Suprapubic skin (tissue), 4 donors: Measurements from ENCODE around the gene SLC41A2. TPM values are rescaled to one million over a fixed set of nuclear protein-coding genes. Genes with fewer than 3 reads are reported as not detected.

Experiments used
- DNase-seq, 2 donors: peaks; one replicate each; pipeline ENCODE4 v3.0.0-alpha.2; 2019; ENCODE audit warnings: low spot score in 2 of 2
- H3K27ac ChIP-seq: fragments of 200-600 bp; sonication (generic); one replicate; pipeline ENCODE4 v1.5.1; 2019
- H3K27me3 ChIP-seq: fragments of 200-600 bp; sonication (generic); one replicate; pipeline ENCODE4 v1.5.1; 2019
- H3K36me3 ChIP-seq: fragments of 200-600 bp; sonication (generic); one replicate; pipeline ENCODE4 v1.5.1; 2019
- H3K4me1 ChIP-seq: fragments of 200-600 bp; sonication (generic); one replicate; pipeline ENCODE4 v1.5.1; 2019
- H3K4me3 ChIP-seq: fragments of 200-600 bp; sonication (generic); one replicate; pipeline ENCODE4 v1.5.1; 2019; ENCODE audit warnings: mild to moderate bottlenecking
- H3K9me3 ChIP-seq: fragments of 200-600 bp; sonication (generic); one replicate; pipeline ENCODE4 v1.5.1; 2019
- EP300 ChIP-seq: sonication (generic); formaldehyde crosslinking; IDR thresholded peaks from one replicate; pipeline ENCODE4 v1.6.1; 2017; ENCODE audit warnings: antibody characterized with exemption
- POLR2A ChIP-seq, 2 donors: fragments of 450-650 bp; IDR thresholded peaks; one replicate each; pipeline ENCODE4 v1.6.1; 2017; ENCODE audit warnings: antibody characterized with exemption in 2 of 2, mild to moderate bottlenecking in 2 of 2, moderate library complexity in 2 of 2
- POLR2AphosphoS5 ChIP-seq, 3 donors: sonication (generic); formaldehyde crosslinking; IDR thresholded peaks; one replicate each; pipeline ENCODE4 v1.6.1; 2017; ENCODE audit warnings: antibody characterized with exemption in 3 of 3
- WGBS: methylation state at CpG from one replicate; pipeline ENCODE4 v1.1.5; 2018; 5-methylcytosine and 5-hydroxymethylcytosine counted together
- total RNA-seq, 4 donors: library from RNA; depleted of rRNA; stranded (reverse); fragments of >200 nt; gene quantifications; one replicate each; pipeline ENCODE4 v1.1.0, GENCODE V29; 2016
- TF ChIP-seq, protein P1 (sequence below), 2 donors: fragments of 200-600 bp in 1 of 2; fragments of 450-650 bp in 1 of 2; sonication (generic) in 1 of 2; IDR thresholded peaks; one replicate each; pipeline ENCODE4 v1.5.1; 2016 to 2019; ENCODE audit warnings: antibody characterized with exemption in 2 of 2, mild to moderate bottlenecking in 1 of 2, moderate library complexity in 1 of 2

Gene SLC41A2
- total RNA-seq, 4 donors from 2014 or later: 1.8 to 14.6 (median 6.6) TPM

DNA sequence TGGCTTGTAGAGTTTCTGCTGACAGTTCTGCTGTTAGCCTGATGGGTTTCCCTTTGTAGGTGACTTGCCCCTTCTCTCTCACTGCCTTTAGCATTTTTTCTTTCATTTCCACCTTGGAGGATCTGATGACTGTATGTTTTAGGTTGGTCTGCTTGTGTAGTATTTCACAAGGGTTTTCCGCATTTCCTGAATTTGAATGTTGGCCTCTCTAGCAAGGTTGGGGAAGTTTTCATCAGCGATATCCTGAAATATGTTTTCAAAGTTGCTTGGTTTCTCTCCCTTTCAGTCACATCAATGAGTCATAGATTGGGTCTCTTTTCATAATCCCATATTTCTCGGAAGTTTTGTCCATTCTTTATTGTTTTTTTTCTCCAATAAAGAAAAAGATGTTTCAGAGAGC, 39.5 kb upstream of the SLC41A2 start:
- no peak overlapping the region for H3K27ac ChIP-seq
- H3K27me3 ChIP-seq: no peaks in the 10 kb centered on the region
- TF ChIP-seq POLR2AphosphoS5 (IDR thresholded peaks at IDR 0.05) (no peak), POLR2A (IDR thresholded peaks at IDR 0.05) (no peak), EP300 (no peak)
- TF ChIP-seq, protein P1, sequence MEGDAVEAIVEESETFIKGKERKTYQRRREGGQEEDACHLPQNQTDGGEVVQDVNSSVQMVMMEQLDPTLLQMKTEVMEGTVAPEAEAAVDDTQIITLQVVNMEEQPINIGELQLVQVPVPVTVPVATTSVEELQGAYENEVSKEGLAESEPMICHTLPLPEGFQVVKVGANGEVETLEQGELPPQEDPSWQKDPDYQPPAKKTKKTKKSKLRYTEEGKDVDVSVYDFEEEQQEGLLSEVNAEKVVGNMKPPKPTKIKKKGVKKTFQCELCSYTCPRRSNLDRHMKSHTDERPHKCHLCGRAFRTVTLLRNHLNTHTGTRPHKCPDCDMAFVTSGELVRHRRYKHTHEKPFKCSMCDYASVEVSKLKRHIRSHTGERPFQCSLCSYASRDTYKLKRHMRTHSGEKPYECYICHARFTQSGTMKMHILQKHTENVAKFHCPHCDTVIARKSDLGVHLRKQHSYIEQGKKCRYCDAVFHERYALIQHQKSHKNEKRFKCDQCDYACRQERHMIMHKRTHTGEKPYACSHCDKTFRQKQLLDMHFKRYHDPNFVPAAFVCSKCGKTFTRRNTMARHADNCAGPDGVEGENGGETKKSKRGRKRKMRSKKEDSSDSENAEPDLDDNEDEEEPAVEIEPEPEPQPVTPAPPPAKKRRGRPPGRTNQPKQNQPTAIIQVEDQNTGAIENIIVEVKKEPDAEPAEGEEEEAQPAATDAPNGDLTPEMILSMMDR (IDR thresholded peaks at IDR 0.05): no peak
- peaks cover 75% of the 10 kb centered on the region for H3K36me3 ChIP-seq
- 86% methylated on average over 3 of the region's 3 CpGs for whole genome bisulfite sequencing
- no peak overlapping the region for H3K4me3 ChIP-seq
- no peaks in the 10 kb centered on the region for H3K9me3 ChIP-seq
- no peaks in the 10 kb centered on the region for H3K4me1 ChIP-seq
- DNase-seq: no peak

DNA sequence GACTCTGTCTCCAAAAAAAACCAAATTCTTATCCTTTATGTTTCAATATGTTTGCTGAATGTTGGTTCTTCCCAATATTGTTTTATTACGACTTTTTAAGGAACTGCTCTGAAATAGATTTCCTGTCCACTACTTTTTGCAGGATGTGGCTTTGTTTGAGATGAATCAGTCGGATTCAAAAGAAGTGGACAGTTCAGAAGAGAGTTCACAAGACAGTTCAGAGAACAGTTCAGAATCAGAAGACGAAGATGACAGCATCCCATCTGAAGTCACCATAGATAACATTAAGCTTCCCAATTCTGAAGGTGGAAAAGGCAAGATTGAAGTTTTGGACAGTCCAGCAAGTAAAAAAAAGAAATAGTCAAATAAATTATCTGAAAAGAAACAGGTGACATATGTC, 36.2 kb upstream of the SLC41A2 start:
- H3K4me3 ChIP-seq: no peak overlapping the region
- H3K4me1 ChIP-seq: no peaks in the 10 kb centered on the region
- H3K9me3 ChIP-seq: no peaks in the 10 kb centered on the region
- WGBS: 86% methylated on average over 3 of the region's 3 CpGs
- no peak for DNase-seq
- no peaks in the 10 kb centered on the region for H3K27me3 ChIP-seq
- TF ChIP-seq POLR2AphosphoS5 (IDR thresholded peaks at IDR 0.05) (no peak), POLR2A (IDR thresholded peaks at IDR 0.05) (no peak)
- TF ChIP-seq, protein P1 (IDR thresholded peaks at IDR 0.05): no peak
- peaks cover 74% of the 10 kb centered on the region for H3K36me3 ChIP-seq
- H3K27ac ChIP-seq: no peak overlapping the region

DNA sequence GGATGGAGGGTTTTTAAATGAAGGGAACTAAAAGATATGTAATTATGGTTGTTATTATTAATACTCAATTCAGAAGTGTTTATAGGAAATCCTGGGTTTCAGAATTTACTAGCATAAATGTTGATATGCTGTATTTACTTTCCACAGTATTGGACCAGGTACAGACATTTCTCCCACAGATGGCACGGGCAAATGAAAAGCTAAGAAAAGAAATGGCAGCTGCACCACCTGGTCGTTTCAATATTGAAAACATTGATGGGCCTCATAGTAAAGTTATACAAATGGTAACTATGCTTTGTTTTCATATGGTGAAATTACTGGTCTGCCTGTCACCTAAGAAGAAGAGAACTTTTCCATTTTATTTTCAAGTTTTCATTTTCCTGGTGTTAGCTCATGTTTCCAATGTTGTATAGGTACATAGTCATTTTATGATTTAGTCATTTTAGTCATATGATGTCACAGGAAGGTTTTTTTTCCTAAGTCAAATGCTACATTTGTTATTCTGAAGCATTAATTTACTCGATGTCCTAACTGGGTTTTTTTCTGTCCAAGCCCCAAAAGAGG, 33.6 kb upstream of the SLC41A2 start:
- no peaks in the 10 kb centered on the region for H3K27me3 ChIP-seq
- H3K9me3 ChIP-seq: no peaks in the 10 kb centered on the region
- 83% methylated on average over 3 of the region's 3 CpGs for WGBS
- peaks cover 11% of the 10 kb centered on the region for H3K4me1 ChIP-seq
- no peak for DNase-seq
- TF ChIP-seq EP300 (no peak), POLR2AphosphoS5 (IDR thresholded peaks at IDR 0.05) (no peak), POLR2A (IDR thresholded peaks at IDR 0.05) (no peak)
- TF ChIP-seq, protein P1 (IDR thresholded peaks at IDR 0.05): no peak
- no peak overlapping the region for H3K27ac ChIP-seq
- no peak overlapping the region for H3K4me3 ChIP-seq
- peaks cover 63% of the 10 kb centered on the region for H3K36me3 ChIP-seq

DNA sequence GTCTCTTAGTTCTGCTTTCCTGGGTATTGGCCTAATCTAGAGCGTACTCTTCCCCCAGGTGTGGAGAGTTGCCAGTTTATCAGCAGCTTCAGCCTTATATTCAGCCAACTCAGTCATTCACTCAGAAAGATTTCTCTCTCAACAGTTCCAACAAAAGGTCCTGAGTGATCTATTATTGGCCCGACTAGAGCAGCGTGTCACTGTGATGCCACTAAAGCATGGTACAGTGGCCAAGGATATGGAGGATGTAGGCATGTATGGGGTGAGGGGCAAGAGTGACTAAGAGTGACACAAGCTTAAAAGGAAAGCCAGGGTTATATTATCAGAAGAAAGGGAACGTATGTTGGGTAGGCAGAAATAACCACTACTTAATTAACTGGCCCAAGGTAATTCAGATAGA, 32.9 kb upstream of the SLC41A2 start:
- H3K4me1 ChIP-seq: peaks cover 13% of the 10 kb centered on the region
- H3K36me3 ChIP-seq: peaks cover 56% of the 10 kb centered on the region
- no peak overlapping the region for H3K4me3 ChIP-seq
- H3K27ac ChIP-seq: no peak overlapping the region
- WGBS: 92% methylated on average over 4 of the region's 4 CpGs
- no peak for DNase-seq
- no peaks in the 10 kb centered on the region for H3K9me3 ChIP-seq
- TF ChIP-seq POLR2AphosphoS5 (IDR thresholded peaks at IDR 0.05) (no peak), POLR2A (IDR thresholded peaks at IDR 0.05) (no peak), EP300 (no peak)
- TF ChIP-seq, protein P1 (IDR thresholded peaks at IDR 0.05): no peak
- no peaks in the 10 kb centered on the region for H3K27me3 ChIP-seq

DNA sequence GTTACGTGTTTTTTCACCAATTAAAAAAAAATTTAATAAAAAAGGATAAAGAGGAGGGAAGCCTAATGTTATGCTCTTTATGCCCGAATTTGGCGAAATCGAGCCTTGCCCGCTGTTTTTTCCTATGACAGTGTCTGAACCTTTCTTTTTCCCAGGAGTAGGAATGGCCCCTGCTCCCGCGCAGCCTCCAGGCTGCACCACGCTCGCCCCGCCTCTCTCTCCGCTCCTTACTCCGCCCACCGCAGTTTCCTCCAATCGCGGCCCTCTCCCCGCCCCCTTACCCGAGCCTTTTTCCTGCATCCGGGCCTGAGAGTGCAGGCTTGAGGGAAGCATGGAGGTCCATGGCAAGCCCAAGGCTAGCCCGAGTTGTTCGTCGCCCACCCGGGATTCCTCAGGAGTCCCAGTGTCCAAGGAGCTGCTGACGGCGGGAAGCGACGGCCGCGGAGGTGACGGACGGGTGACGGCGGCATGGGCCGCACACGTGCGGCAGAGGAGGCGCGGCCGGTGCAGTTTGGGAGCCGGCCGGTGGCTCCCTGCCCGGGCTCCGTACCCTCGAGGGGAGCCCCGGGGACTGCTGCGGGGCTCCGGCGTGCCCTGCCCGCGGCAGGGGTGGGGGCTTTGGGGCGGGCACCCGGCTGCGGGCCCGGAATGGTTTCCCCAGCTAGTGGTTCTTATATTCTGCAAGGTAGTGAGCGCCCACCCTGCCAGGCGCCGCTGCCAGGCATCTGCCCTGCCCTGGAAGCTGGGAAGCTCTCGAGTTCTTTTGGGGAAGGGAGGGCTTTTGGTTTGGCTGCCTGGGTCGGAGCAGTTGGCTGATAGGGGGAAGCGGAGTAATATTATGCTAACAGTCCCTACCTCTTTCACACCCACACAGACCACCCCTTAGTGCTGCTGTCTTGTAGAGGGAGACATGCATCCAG, 28.2 kb upstream of the SLC41A2 start, which contains the start of gene NOPCHAP1:
Gene NOPCHAP1, plus strand, starts transcription at position 295 of the 920 bp plus-strand sequence. Its CDS starts 37 bp downstream, at position 332.
- Histone ChIP-seq H3K4me1 (peaks cover 19% of the 10 kb centered on the region), H3K27me3 (no peaks in the 10 kb centered on the region), H3K36me3 (peaks cover 14% of the 10 kb centered on the region), H3K27ac (peak within 1 kb of the TSS; percentile 51), H3K4me3 (peak within 1 kb of the TSS; percentile 89), H3K9me3 (no peaks in the 10 kb centered on the region)
- peak; percentile 95 to 97 for DNase-seq
- TF ChIP-seq POLR2AphosphoS5 (IDR thresholded peaks at IDR 0.05) (peak in 1 of 3 donors; percentile 57), POLR2A (IDR thresholded peaks at IDR 0.05) (peak in 1 of 2 donors; percentile 22), EP300 (no peak)
- TF ChIP-seq, protein P1 (IDR thresholded peaks at IDR 0.05): no peak
- WGBS: under 1% methylated on average over 45 of the region's 59 CpGs
